Activated CD4-positive, alpha-beta T cell treated with anti-CD3 and anti-CD28 coated beads for 48 hours (primary cell): ENCODE results near the gene EDEM2.
"Not testable (repeated sequence)": the region's sequence is repeated elsewhere in the genome, so short reads cannot be mapped to it uniquely, and the experiment has no call there.

ENCODE experiments used
- DNase-seq: peaks from one replicate; pipeline ENCODE4 v3.0.0-alpha.2; 2020

Gene EDEM2

GRCh38 chr20:35085477-35086225 is 61.5 kb downstream of the EDEM2 start:
- no peak for DNase-seq

- no peak for DNase-seq
Measured at GRCh38 chr20:35084998-35085397, 62.1 kb downstream of the EDEM2 start.

DNA sequence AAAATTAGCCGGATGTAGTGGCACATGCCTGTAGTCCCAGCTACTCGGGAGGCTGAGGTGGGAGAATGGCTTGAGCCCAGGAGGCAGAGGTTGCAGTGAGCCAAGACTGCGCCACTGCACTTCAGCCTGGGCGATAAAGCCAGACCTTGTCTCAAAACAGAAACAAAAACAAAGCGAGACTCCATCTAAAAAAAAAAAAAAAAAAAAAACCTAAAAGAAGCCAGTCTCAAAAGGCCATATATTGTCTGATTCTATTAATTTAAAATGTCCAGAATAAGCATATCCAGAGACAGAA is 66.8 kb downstream of the EDEM2 start:
- DNase-seq: not testable (repeated sequence)

DNA sequence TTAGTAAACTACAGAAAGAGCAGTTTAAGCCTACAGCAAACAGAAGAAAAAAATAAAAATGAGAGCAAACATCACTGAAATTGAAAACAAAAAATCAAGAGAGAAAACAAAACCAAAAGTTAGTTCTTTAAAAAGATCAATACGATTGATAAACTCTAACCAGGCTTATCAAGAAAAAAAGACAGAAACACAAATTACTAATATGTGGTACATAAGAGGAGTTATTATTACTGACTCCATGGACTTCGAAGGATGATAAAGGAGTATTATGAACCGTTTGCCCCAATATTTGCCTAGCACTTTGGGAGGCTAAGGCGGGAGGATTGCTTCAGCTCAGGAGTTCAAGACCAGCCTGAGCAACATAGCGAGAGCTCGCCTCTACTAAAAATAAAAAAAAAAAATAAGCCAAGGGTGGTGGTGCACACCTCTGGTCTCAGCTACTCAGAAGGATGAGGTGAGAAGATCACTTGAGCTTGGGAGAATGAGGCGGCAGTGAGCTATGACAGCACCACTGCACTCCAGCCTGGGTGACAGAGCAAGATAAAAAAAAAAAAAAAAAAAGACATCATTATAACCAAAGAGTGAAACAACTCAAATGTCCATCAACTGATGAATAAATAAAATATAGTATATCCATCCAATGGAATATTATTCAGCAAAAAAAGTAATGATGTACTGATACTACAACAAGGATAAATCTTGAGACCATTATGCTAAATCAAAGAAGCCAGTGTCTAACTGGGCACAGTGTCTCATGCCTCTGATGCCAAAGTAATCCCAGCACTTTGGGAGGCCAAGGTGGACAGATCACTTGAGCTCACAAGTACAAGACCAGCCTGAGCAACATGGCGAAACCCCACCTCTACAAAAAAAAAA is 67.4 kb downstream of the EDEM2 start:
- no peak for DNase-seq

GRCh38 chr20:35077872-35078271 is 69.3 kb downstream of the EDEM2 start:
- DNase-seq: no peak

GRCh38 chr20:35077341-35077740 is 69.8 kb downstream of the EDEM2 start:
- DNase-seq: no peak

- DNase-seq: not testable (repeated sequence)
Measured at GRCh38 chr20:35071436-35072153, 75.5 kb downstream of the EDEM2 start.

- DNase-seq: no peak
Measured at GRCh38 chr20:35066194-35066593, 80.9 kb downstream of the EDEM2 start.
